AG04449 (cell line): Measurements from ENCODE around the gene CEMIP.

ENCODE experiments used
- CTCF ChIA-PET: fragments of 350-600 bp; formaldehyde crosslinking; extraction: SDS; loops from one replicate; lab custom pipeline; 2021; ENCODE audit warnings: antibody characterized with exemption; lab: Yijun Ruan, JAX
- POLR2A ChIA-PET: fragments of 400-600, 350-600 bp; formaldehyde crosslinking; extraction: SDS; loops from one replicate; lab custom pipeline; 2020; ENCODE audit warnings: antibody characterized with exemption, inconsistent platforms; lab: Yijun Ruan, JAX
- DNase-seq: peaks from one replicate; pipeline ENCODE4 v3.0.0-alpha.2; 2010; ENCODE audit warnings: low read depth, low spot score
- H3K4me3 ChIP-seq: 2 replicates; pipeline ENCODE4 v1.5.1; 2011; ENCODE audit warnings: low read depth, mild to moderate bottlenecking, control low read depth, low read length
- CTCF ChIP-seq: IDR thresholded peaks from one replicate; pipeline ENCODE4 v1.5.1; 2011; ENCODE audit warnings: mild to moderate bottlenecking, moderate library complexity, low read length, control low read depth, inconsistent platforms; ENCODE audit not compliant: insufficient read depth; ENCODE audit errors: missing control alignments

CEMIP gene

GRCh38 chr15:80936288-80937078 is 157.3 kb downstream of the CEMIP start:
- H3K4me3 ChIP-seq, result no peak overlapping the region
- DNase-seq, result no peak
- ChIA-PET POLR2A (no interaction called here), CTCF (interaction anchor here (0.7 kb wide), 1 partner anchor 9 kb away, joined by 3 read pairs; no protein-coding TSS in a partner anchor)
- TF ChIP-seq CTCF, result no peak

GRCh38 chr15:80937718-80938117 is 158.5 kb downstream of the CEMIP start:
- POLR2A ChIA-PET, result no interaction called here
- H3K4me3 ChIP-seq, result no peak overlapping the region
- no peak for TF ChIP-seq CTCF
- no peak for DNase-seq
- CTCF ChIA-PET, result interaction anchor here (1.9 kb wide), 1 partner anchor 32 kb away, joined by 6 read pairs; no protein-coding TSS in a partner anchor

- DNase-seq, result no peak
- ChIA-PET CTCF (interaction anchor here (1.9 kb wide), 1 partner anchor 30 kb away, joined by 6 read pairs; no protein-coding TSS in a partner anchor), POLR2A (no interaction called here)
- no peak overlapping the region for H3K4me3 ChIP-seq
- no peak for TF ChIP-seq CTCF
Measured at GRCh38 chr15:80939216-80939615, 160.0 kb downstream of the CEMIP start.

GRCh38 chr15:80940331-80940730 is 161.2 kb downstream of the CEMIP start:
- CTCF ChIA-PET, result interaction anchor here (1.1 to 1.3 kb wide), 2 partner anchors 30 to 326 kb away, joined by 3 read pairs; no protein-coding TSS in a partner anchor
- POLR2A ChIA-PET, result no interaction called here
- no peak for TF ChIP-seq CTCF
- no peak for DNase-seq
- no peak overlapping the region for H3K4me3 ChIP-seq

GRCh38 chr15:80940851-80941250 is 161.7 kb downstream of the CEMIP start:
- ChIA-PET POLR2A (no interaction called here), CTCF (interaction anchor here (0.7 to 1.3 kb wide), 4 partner anchors 9 to 325 kb away, joined by 3 read pairs; no protein-coding TSS in a partner anchor)
- no peak for DNase-seq
- no peak for TF ChIP-seq CTCF
- H3K4me3 ChIP-seq, result no peak overlapping the region

GRCh38 chr15:80942266-80942665 is 163.1 kb downstream of the CEMIP start:
- POLR2A ChIA-PET, result no interaction called here
- no peak for TF ChIP-seq CTCF
- no peak overlapping the region for H3K4me3 ChIP-seq
- DNase-seq, result no peak
- CTCF ChIA-PET, result no interaction called here
